Measurements from ENCODE around the gene NHLRC4.

NHLRC4 gene

DNA sequence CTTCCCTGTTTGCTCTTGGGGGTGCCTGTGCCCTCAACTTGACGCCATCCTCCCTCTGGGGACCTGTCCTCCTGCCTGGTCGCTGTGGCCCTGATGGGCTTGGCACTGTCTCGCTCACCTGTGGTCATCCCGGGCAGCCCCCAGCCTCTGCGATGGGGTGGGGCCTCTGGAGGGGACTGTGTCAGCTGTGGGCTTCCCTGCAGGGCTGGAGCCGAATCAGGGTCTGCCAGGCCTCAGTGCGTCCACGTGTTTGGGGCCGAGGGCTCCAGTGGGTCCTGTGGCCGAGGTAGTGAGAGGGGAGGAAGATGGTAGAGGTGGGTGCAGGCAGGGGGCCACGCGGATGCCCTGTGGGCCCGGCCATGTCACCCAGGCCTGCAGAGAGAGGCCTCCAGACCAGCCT lies 11.0 kb downstream of the NHLRC4 start:
- no peak overlapping the region for H3K27ac ChIP-seq (replicated peaks)
- H3K4me3 ChIP-seq (replicated peaks; ENCODE audit: insufficient read depth, low read length) = no peak overlapping the region
- no peaks in the 10 kb centered on the region for H3K27me3 ChIP-seq (ENCODE audit: insufficient read depth, poor library complexity, severe bottlenecking)
- TF ChIP-seq GABPA (IDR thresholded peaks at IDR 0.05; ENCODE audit: low read depth) = no peak
- TF ChIP-seq CTCF (IDR thresholded peaks at IDR 0.05; ENCODE audit: insufficient read depth, low read length) = no peak
- no peak for TF ChIP-seq SPI1 (IDR thresholded peaks at IDR 0.05; ENCODE audit: borderline replicate concordance, low read depth)
- no peak for TF ChIP-seq POLR2AphosphoS5 (IDR thresholded peaks at IDR 0.05; ENCODE audit: low read depth)
- TF ChIP-seq, protein P1, sequence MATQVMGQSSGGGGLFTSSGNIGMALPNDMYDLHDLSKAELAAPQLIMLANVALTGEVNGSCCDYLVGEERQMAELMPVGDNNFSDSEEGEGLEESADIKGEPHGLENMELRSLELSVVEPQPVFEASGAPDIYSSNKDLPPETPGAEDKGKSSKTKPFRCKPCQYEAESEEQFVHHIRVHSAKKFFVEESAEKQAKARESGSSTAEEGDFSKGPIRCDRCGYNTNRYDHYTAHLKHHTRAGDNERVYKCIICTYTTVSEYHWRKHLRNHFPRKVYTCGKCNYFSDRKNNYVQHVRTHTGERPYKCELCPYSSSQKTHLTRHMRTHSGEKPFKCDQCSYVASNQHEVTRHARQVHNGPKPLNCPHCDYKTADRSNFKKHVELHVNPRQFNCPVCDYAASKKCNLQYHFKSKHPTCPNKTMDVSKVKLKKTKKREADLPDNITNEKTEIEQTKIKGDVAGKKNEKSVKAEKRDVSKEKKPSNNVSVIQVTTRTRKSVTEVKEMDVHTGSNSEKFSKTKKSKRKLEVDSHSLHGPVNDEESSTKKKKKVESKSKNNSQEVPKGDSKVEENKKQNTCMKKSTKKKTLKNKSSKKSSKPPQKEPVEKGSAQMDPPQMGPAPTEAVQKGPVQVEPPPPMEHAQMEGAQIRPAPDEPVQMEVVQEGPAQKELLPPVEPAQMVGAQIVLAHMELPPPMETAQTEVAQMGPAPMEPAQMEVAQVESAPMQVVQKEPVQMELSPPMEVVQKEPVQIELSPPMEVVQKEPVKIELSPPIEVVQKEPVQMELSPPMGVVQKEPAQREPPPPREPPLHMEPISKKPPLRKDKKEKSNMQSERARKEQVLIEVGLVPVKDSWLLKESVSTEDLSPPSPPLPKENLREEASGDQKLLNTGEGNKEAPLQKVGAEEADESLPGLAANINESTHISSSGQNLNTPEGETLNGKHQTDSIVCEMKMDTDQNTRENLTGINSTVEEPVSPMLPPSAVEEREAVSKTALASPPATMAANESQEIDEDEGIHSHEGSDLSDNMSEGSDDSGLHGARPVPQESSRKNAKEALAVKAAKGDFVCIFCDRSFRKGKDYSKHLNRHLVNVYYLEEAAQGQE (IDR thresholded peaks at IDR 0.05; ENCODE audit: insufficient replicate concordance, low read depth) = no peak
- DNase-seq (ENCODE audit: low read depth in 1 of 2, low spot score in 1 of 2) = no peak

- TF ChIP-seq, protein P1 (IDR thresholded peaks at IDR 0.05; ENCODE audit: insufficient replicate concordance, low read depth) = no peak
- 0 out of 2 replicates have a peak, but pooled peaks have one; percentile 21 for TF ChIP-seq POLR2AphosphoS5 (IDR thresholded peaks at IDR 0.05; ENCODE audit: low read depth)
- H3K27me3 ChIP-seq (ENCODE audit: insufficient read depth, poor library complexity, severe bottlenecking) = no peaks in the 10 kb centered on the region
- no peak for DNase-seq (ENCODE audit: low read depth in 1 of 2, low spot score in 1 of 2)
- no peak overlapping the region for H3K4me3 ChIP-seq (replicated peaks; ENCODE audit: insufficient read depth, low read length)
- H3K27ac ChIP-seq (replicated peaks) = no peak overlapping the region
Measured at GRCh38 chr16:578232-578869, 11.5 kb downstream of the NHLRC4 start.

DNA sequence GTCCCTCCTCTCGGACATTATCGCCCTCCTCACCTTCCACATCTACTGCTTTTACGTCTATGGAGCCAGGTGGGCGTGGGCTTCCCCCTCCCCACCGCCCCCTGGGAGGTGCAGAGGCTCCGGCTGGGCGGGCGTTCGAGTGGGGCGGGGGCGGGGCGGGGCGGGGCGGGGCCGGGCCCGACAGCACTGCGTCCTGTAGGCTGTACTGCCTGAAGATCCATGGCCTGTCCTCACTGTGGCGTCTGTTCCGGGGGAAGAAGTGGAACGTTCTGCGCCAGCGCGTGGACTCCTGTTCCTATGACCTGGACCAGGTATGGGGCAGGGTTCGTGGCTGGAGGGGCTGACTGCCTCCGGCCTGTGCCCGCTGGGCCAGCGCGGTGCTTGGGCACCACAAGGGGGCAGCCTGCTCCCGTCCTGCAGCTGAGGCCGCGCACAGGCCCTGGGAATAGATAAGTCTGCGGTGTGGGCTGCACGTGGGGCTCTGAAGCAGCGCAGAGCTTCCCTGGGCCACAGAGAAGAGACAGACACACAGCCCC lies 12.1 kb downstream of the NHLRC4 start:
- no peak overlapping the region for H3K27ac ChIP-seq (replicated peaks)
- DNase-seq (ENCODE audit: low read depth in 1 of 2, low spot score in 1 of 2) = peak; percentile 71 to 85
- H3K27me3 ChIP-seq (ENCODE audit: insufficient read depth, poor library complexity, severe bottlenecking) = no peaks in the 10 kb centered on the region
- TF ChIP-seq POLR2AphosphoS5 (IDR thresholded peaks at IDR 0.05; ENCODE audit: low read depth) = peak; percentile 59
- TF ChIP-seq, protein P1 (IDR thresholded peaks at IDR 0.05; ENCODE audit: insufficient replicate concordance, low read depth) = no peak
- TF ChIP-seq GABPA (IDR thresholded peaks at IDR 0.05; ENCODE audit: low read depth) = no peak
- TF ChIP-seq SPI1 (IDR thresholded peaks at IDR 0.05; ENCODE audit: borderline replicate concordance, low read depth) = no peak
- TF ChIP-seq CTCF (IDR thresholded peaks at IDR 0.05; ENCODE audit: insufficient read depth, low read length) = peak; percentile 89
- no peak overlapping the region for H3K4me3 ChIP-seq (replicated peaks; ENCODE audit: insufficient read depth, low read length)
